Mesendoderm (in vitro differentiated cells): Measurements from ENCODE around the gene KIDINS220.

ENCODE experiments used
- DNase-seq: peaks from one replicate; pipeline ENCODE4 v3.0.0; 2013
- H2AK5ac ChIP-seq: 2 replicates; pipeline ENCODE4 v1.6.1; 2013; ENCODE audit warnings: low read length, inconsistent platforms
- H2BK120ac ChIP-seq: 2 replicates; pipeline ENCODE4 v1.6.1; 2013; ENCODE audit warnings: low read depth, mild to moderate bottlenecking, low read length, moderate library complexity, mixed read lengths
- H2BK15ac ChIP-seq: replicated peaks from 2 replicates; pipeline ENCODE4 v1.6.1; 2013; ENCODE audit warnings: low read depth, mild to moderate bottlenecking, moderate library complexity
- H2BK5ac ChIP-seq: 2 replicates; pipeline ENCODE4 v1.6.1; 2013; ENCODE audit warnings: low read length, inconsistent platforms
- H3K18ac ChIP-seq: 2 replicates; pipeline ENCODE4 v1.6.1; 2013; ENCODE audit warnings: mild to moderate bottlenecking, low read length, mixed read lengths
- H3K23ac ChIP-seq: one replicate; pipeline ENCODE4 v1.6.1; 2013; ENCODE audit warnings: low read length
- H3K27ac ChIP-seq: 2 replicates; pipeline ENCODE4 v1.5.1; 2013; ENCODE audit warnings: low read depth, mild to moderate bottlenecking, inconsistent platforms, low read length, moderate library complexity
- H3K27me3 ChIP-seq: 2 replicates; pipeline ENCODE4 v1.6.1; 2013; ENCODE audit warnings: low read length, control low read depth, mild to moderate bottlenecking, inconsistent platforms; ENCODE audit not compliant: insufficient read depth, poor library complexity
- H3K36me3 ChIP-seq: 2 replicates; pipeline ENCODE4 v1.6.1; 2013; ENCODE audit warnings: low read length, inconsistent platforms; ENCODE audit not compliant: control insufficient read depth, insufficient read depth
- H3K4ac ChIP-seq: one replicate; pipeline ENCODE4 v1.6.1; 2013; ENCODE audit warnings: low read depth, mild to moderate bottlenecking, low read length, moderate library complexity
- H3K4me1 ChIP-seq: 2 replicates; pipeline ENCODE4 v1.6.1; 2013; ENCODE audit warnings: low read depth, low read length, inconsistent platforms; ENCODE audit not compliant: control insufficient read depth
- H3K4me2 ChIP-seq: 2 replicates; pipeline ENCODE4 v1.6.1; 2013; ENCODE audit warnings: low read length
- H3K4me3 ChIP-seq: 2 replicates; pipeline ENCODE4 v1.5.1; 2013; ENCODE audit warnings: mild to moderate bottlenecking, low read length
- H3K56ac ChIP-seq: one replicate; pipeline ENCODE4 v1.6.1; 2013; ENCODE audit warnings: low read length
- H3K79me1 ChIP-seq: 2 replicates; pipeline ENCODE4 v1.6.1; 2013; ENCODE audit warnings: low read length, inconsistent platforms
- H3K79me2 ChIP-seq: 2 replicates; pipeline ENCODE4 v1.6.1; 2013; ENCODE audit warnings: mild to moderate bottlenecking, low read length; ENCODE audit not compliant: control insufficient read depth, insufficient read depth
- H3K9ac ChIP-seq: 2 replicates; pipeline ENCODE4 v1.6.1; 2013; ENCODE audit warnings: low read length, inconsistent platforms
- H4K5ac ChIP-seq: one replicate; pipeline ENCODE4 v1.6.1; 2013; ENCODE audit warnings: low read length
- H4K8ac ChIP-seq: one replicate; pipeline ENCODE4 v1.6.1; 2013; ENCODE audit warnings: low read depth, mild to moderate bottlenecking, control low read depth, low read length, moderate library complexity
- WGBS: extraction: QIAGEN DNeasy Blood & Tissue Kit; methylation state at CpG from one replicate; pipeline ENCODE4 v1.1.7; 2013; ENCODE audit warnings: low lambda C conversion rate, missing lambda C conversion rate; ENCODE audit not compliant: insufficient coverage; ENCODE audit errors: extremely low coverage; 5-methylcytosine and 5-hydroxymethylcytosine counted together

Gene KIDINS220

GRCh38 chr2:8679827-8680731 is 157.3 kb downstream of the KIDINS220 start:
- Histone ChIP-seq H3K18ac (peak overlapping the region; percentile 98), H3K4me1 (peaks cover 8% of the 10 kb centered on the region), H3K4me3 (no peak overlapping the region), H3K56ac (peak overlapping the region; percentile 95), H2BK15ac (peak overlapping the region; percentile 3), H3K23ac (peak overlapping the region; percentile 67), H2BK5ac (peak overlapping the region; percentile 90), H3K36me3 (no peaks in the 10 kb centered on the region), H3K9ac (peak overlapping the region; percentile 84), H3K27ac (peak overlapping the region; percentile 89), H3K4ac (peak overlapping the region; percentile 88), H2BK120ac (peak overlapping the region; percentile 98), H3K27me3 (no peaks in the 10 kb centered on the region), H4K5ac (peak overlapping the region; percentile 11), H3K79me2 (peaks cover 18% of the 10 kb centered on the region), H2AK5ac (peak overlapping the region; percentile 65), H3K79me1 (no peaks in the 10 kb centered on the region), H3K4me2 (peak overlapping the region; percentile 41), H4K8ac (no peak overlapping the region)
- peak; percentile 56 for DNase-seq
- WGBS, result no CpG with 5 or more reads among the region's 19 CpGs

- WGBS, result no CpG with 5 or more reads among the region's 8 CpGs
- Histone ChIP-seq H3K36me3 (no peaks in the 10 kb centered on the region), H3K18ac (peak overlapping the region; percentile 98), H2BK120ac (peak overlapping the region; percentile 98), H3K23ac (no peak overlapping the region), H3K79me2 (peaks cover 17% of the 10 kb centered on the region), H2BK15ac (peak overlapping the region; percentile 3), H3K9ac (peak overlapping the region; percentile 84), H3K27ac (peak overlapping the region; percentile 89), H2BK5ac (peak overlapping the region; percentile 90), H3K4me1 (peaks cover 8% of the 10 kb centered on the region), H3K4me3 (peak overlapping the region; percentile 23), H3K79me1 (no peaks in the 10 kb centered on the region), H4K8ac (peak overlapping the region; percentile 77), H3K4me2 (peak overlapping the region; percentile 41), H4K5ac (peak overlapping the region; percentile 11), H3K56ac (peak overlapping the region; percentile 95), H3K4ac (peak overlapping the region; percentile 93), H2AK5ac (no peak overlapping the region), H3K27me3 (no peaks in the 10 kb centered on the region)
- DNase-seq, result no peak
Observed at GRCh38 chr2:8679567-8679826, 157.9 kb downstream of the KIDINS220 start.
